Measurements from ENCODE around the gene GNAI2. TPM values are rescaled to one million over a fixed set of nuclear protein-coding genes. Genes with fewer than 3 reads are reported as not detected.
A peak's percentile ranks its signal among the peaks of the same experiment; 100 is the strongest.

Gene GNAI2
- polyA plus RNA-seq, 1 of the 3 experiments (the other 2 are of a cell fraction) = 649 TPM

DNA sequence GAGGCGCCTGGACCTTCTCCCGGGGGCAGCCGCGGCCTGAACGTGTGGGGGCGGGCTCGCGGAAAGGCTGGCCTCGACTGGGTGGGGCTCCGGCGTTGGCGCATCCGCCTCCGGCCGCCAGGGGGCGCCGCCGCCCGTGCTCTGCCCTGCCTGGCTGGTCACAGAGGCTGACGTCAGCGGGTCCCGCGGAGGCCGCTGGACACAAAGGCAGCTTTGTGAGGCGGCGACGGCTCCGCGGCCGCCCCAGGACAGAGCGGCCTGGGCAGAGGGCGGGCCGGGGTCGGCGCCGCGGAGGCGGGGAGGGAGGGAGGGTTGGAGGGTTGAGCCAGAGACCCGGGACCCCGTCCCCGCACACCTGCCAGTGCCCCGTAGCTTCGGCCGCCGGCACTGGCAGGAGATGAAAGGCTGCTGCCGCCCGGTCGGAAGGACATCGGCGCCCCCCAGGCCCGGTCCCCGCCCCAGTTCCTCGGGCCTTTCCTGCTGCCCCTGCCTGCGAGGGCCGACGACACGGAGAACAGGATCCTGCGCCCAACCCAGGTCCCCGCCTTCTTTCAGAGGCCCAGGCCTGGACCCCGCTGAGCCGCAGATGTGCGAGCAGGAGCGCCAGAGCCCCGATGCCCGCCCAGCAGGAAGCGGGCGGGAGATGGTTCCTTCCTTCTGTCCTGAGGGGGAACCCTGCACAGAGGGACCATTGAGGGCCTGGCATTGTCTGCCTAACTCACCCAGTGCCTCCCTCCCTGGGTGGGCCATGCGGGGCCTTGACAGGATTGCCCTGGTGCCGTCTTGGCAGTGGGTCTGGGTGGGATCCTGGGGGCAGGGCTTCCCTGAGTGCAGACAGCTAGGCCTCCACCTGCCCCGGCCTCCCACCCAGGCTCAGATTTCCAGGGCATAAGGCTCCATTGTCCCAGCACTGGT lies 24.3 kb downstream of the GNAI2 start:
- Histone ChIP-seq H3K4me2 (peak overlapping the region; percentile 93), H2AFZ (ENCODE audit: low read depth) (no peak overlapping the region), H3K9me2 (no peaks in the 10 kb centered on the region), H3F3A (replicated peaks; ENCODE audit: insufficient read depth) (peaks cover 51% of the 10 kb centered on the region), H3K4me3 (ENCODE audit: low read depth in 2 of 2, low read length in 1 of 2) (peak overlapping the region; percentile 59 to 60), H3K27me3 (ENCODE audit: insufficient read depth) (no peaks in the 10 kb centered on the region), H3K79me2 (ENCODE audit: insufficient read depth) (peaks cover 15% of the 10 kb centered on the region), H4K20me1 (ENCODE audit: insufficient read depth) (no peaks in the 10 kb centered on the region), H3K9me3 (no peaks in the 10 kb centered on the region), H3K36me3 (replicated peaks in 1 of 2; ENCODE audit: control insufficient read depth in 1 of 2, insufficient read depth in 2 of 2, low read length in 1 of 2) (peaks cover 21 to 32% of the 10 kb centered on the region in 2 experiments), H3K9ac (peak overlapping the region; percentile 90), H3K4me1 (ENCODE audit: control insufficient read depth in 1 of 2, insufficient read depth in 2 of 2, low read depth in 1 of 2, low read length in 1 of 2) (peaks cover 24 to 32% of the 10 kb centered on the region in 2 experiments; a peak in 3 of 4 replicates), H3K27ac (ENCODE audit: low read depth in 2 of 2, low read length in 1 of 2) (peak overlapping the region; percentile 76 to 94)
- CTCF ChIA-PET = interaction anchor here (0.6 to 61.6 kb wide), 25 partner anchors 8 to 349 kb away, joined by 3 to 1375 read pairs (median 3); partner anchors contain the start of genes GNAI2, GNAT1, HYAL2 and HYAL3
- WGBS (ENCODE audit: low lambda C conversion rate) = 5% methylated on average over 11 of the region's 70 CpGs
- DNase-seq = peak; percentile 99
- POLR2A ChIA-PET = interaction anchor here (0.6 to 1.8 kb wide), 8 partner anchors 10 to 309 kb away, joined by 3 to 10 read pairs (median 4); partner anchors contain the start of genes GNAI2, HEMK1, IFRD2 and LSMEM2
- TF ChIP-seq TEAD4 (IDR thresholded peaks at IDR 0.05; ENCODE audit: borderline replicate concordance, insufficient read depth) = 0 out of 2 replicates have a peak, but pooled peaks have one; percentile 42
- TF ChIP-seq FOXM1 (IDR thresholded peaks at IDR 0.05; ENCODE audit: low read depth) = peak; percentile 53; the same call in 1 of the 2 replicates
- TF ChIP-seq, protein P1, sequence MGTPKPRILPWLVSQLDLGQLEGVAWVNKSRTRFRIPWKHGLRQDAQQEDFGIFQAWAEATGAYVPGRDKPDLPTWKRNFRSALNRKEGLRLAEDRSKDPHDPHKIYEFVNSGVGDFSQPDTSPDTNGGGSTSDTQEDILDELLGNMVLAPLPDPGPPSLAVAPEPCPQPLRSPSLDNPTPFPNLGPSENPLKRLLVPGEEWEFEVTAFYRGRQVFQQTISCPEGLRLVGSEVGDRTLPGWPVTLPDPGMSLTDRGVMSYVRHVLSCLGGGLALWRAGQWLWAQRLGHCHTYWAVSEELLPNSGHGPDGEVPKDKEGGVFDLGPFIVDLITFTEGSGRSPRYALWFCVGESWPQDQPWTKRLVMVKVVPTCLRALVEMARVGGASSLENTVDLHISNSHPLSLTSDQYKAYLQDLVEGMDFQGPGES (IDR thresholded peaks at IDR 0.05; ENCODE audit: low read depth, low read length) = no peak
- 0 out of 2 replicates have a peak, but pooled peaks have one; percentile 8 for TF ChIP-seq YY1 (IDR thresholded peaks at IDR 0.05; ENCODE audit: low read depth)
- peak; percentile 17 for TF ChIP-seq CHD2 (IDR thresholded peaks at IDR 0.05; ENCODE audit: low read length, partially characterized antibody)
- peak; percentile 90 for TF ChIP-seq POLR2AphosphoS5 (IDR thresholded peaks at IDR 0.05; ENCODE audit: low read depth, low read length)
- TF ChIP-seq, protein P2, sequence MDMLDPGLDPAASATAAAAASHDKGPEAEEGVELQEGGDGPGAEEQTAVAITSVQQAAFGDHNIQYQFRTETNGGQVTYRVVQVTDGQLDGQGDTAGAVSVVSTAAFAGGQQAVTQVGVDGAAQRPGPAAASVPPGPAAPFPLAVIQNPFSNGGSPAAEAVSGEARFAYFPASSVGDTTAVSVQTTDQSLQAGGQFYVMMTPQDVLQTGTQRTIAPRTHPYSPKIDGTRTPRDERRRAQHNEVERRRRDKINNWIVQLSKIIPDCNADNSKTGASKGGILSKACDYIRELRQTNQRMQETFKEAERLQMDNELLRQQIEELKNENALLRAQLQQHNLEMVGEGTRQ (IDR thresholded peaks at IDR 0.05; ENCODE audit: borderline replicate concordance, low read depth, low read length) = no peak
- TF ChIP-seq EP300 (IDR thresholded peaks at IDR 0.05; ENCODE audit: borderline replicate concordance in 1 of 2, low read depth in 1 of 2, low read length in 1 of 2) = peak in 1 of 2 experiments; percentile 33; a peak in 1 of 4 replicates
- peak; percentile 59; the same call in 1 of the 2 replicates for TF ChIP-seq SIN3A (IDR thresholded peaks at IDR 0.05; ENCODE audit: borderline replicate concordance, low read depth, low read length)
- peak; percentile 16; the same call in 1 of the 2 replicates for TF ChIP-seq TCF12 (IDR thresholded peaks at IDR 0.05)
- TF ChIP-seq MXI1 (IDR thresholded peaks at IDR 0.05; ENCODE audit: low read depth, low read length) = peak; percentile 43; the same call in 1 of the 2 replicates
- TF ChIP-seq NFIC (IDR thresholded peaks at IDR 0.05; ENCODE audit: borderline replicate concordance) = peak; percentile 7; the same call in 1 of the 2 replicates
- no peak; the same call in 1 of the 2 replicates for TF ChIP-seq RXRA (IDR thresholded peaks at IDR 0.05; ENCODE audit: borderline replicate concordance, low read depth)
- TF ChIP-seq SMC3 (IDR thresholded peaks at IDR 0.05; ENCODE audit: low read depth, low read length) = peak; percentile 74
- TF ChIP-seq, protein P3, sequence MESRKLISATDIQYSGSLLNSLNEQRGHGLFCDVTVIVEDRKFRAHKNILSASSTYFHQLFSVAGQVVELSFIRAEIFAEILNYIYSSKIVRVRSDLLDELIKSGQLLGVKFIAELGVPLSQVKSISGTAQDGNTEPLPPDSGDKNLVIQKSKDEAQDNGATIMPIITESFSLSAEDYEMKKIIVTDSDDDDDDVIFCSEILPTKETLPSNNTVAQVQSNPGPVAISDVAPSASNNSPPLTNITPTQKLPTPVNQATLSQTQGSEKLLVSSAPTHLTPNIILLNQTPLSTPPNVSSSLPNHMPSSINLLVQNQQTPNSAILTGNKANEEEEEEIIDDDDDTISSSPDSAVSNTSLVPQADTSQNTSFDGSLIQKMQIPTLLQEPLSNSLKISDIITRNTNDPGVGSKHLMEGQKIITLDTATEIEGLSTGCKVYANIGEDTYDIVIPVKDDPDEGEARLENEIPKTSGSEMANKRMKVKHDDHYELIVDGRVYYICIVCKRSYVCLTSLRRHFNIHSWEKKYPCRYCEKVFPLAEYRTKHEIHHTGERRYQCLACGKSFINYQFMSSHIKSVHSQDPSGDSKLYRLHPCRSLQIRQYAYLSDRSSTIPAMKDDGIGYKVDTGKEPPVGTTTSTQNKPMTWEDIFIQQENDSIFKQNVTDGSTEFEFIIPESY (IDR thresholded peaks at IDR 0.05; ENCODE audit: borderline replicate concordance, low read depth) = 0 out of 2 replicates have a peak, but pooled peaks have one; percentile 3
- TF ChIP-seq FOSL2 (IDR thresholded peaks at IDR 0.05; ENCODE audit: borderline replicate concordance, low read depth) = peak; percentile 36; the same call in 1 of the 2 replicates
- TF ChIP-seq RFX5 (IDR thresholded peaks at IDR 0.05; ENCODE audit: low read length) = 0 out of 2 replicates have a peak, but pooled peaks have one; percentile 30
- no peak for TF ChIP-seq MEF2A (IDR thresholded peaks at IDR 0.05; ENCODE audit: borderline replicate concordance, low read depth)
- TF ChIP-seq GATA2 (CRISPR knock-in tag; IDR thresholded peaks at IDR 0.05) = no peak
- peak; percentile 71 for TF ChIP-seq RAD21 (IDR thresholded peaks at IDR 0.05; ENCODE audit: low read length)
- TF ChIP-seq, protein P4, sequence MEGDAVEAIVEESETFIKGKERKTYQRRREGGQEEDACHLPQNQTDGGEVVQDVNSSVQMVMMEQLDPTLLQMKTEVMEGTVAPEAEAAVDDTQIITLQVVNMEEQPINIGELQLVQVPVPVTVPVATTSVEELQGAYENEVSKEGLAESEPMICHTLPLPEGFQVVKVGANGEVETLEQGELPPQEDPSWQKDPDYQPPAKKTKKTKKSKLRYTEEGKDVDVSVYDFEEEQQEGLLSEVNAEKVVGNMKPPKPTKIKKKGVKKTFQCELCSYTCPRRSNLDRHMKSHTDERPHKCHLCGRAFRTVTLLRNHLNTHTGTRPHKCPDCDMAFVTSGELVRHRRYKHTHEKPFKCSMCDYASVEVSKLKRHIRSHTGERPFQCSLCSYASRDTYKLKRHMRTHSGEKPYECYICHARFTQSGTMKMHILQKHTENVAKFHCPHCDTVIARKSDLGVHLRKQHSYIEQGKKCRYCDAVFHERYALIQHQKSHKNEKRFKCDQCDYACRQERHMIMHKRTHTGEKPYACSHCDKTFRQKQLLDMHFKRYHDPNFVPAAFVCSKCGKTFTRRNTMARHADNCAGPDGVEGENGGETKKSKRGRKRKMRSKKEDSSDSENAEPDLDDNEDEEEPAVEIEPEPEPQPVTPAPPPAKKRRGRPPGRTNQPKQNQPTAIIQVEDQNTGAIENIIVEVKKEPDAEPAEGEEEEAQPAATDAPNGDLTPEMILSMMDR (IDR thresholded peaks at IDR 0.05) = peak; percentile 82
- TF ChIP-seq JUND (IDR thresholded peaks at IDR 0.05) = peak; percentile 56; the same call in 1 of the 2 replicates
- TF ChIP-seq, protein P5, sequence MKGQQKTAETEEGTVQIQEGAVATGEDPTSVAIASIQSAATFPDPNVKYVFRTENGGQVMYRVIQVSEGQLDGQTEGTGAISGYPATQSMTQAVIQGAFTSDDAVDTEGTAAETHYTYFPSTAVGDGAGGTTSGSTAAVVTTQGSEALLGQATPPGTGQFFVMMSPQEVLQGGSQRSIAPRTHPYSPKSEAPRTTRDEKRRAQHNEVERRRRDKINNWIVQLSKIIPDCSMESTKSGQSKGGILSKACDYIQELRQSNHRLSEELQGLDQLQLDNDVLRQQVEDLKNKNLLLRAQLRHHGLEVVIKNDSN (IDR thresholded peaks at IDR 0.05; ENCODE audit: borderline replicate concordance, low read depth) = no peak
- TF ChIP-seq, protein P6, sequence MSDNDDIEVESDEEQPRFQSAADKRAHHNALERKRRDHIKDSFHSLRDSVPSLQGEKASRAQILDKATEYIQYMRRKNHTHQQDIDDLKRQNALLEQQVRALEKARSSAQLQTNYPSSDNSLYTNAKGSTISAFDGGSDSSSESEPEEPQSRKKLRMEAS (IDR thresholded peaks at IDR 0.05; ENCODE audit: low read depth) = peak; percentile 71
